GM15510 (cell line): ENCODE data around the gene TRIM67.

Experiments
- POLR2A ChIP-seq: IDR thresholded peaks from 3 replicates; pipeline ENCODE4 v1.6.1; 2011; ENCODE audit warnings: borderline replicate concordance; ENCODE audit not compliant: insufficient read length; ENCODE audit errors: extremely low read depth

The TRIM67 gene

GRCh38 chr1:231231511-231231910 is 69.7 kb downstream of the TRIM67 start:
- TF ChIP-seq POLR2A, result no peak

GRCh38 chr1:231232870-231233734 is 71.2 kb downstream of the TRIM67 start:
- TF ChIP-seq POLR2A, result no peak

GRCh38 chr1:231233735-231234417 is 72.0 kb downstream of the TRIM67 start:
- TF ChIP-seq POLR2A, result no peak

GRCh38 chr1:231234506-231234905 is 72.6 kb downstream of the TRIM67 start:
- no peak for TF ChIP-seq POLR2A

- TF ChIP-seq POLR2A, result no peak
Measured at GRCh38 chr1:231235526-231236207, 73.8 kb downstream of the TRIM67 start.

- TF ChIP-seq POLR2A, result no peak
Measured at GRCh38 chr1:231236208-231236591, 74.3 kb downstream of the TRIM67 start.

- TF ChIP-seq POLR2A, result no peak
Measured at GRCh38 chr1:231236938-231237337, 75.1 kb downstream of the TRIM67 start.

- TF ChIP-seq POLR2A, result no peak
Measured at GRCh38 chr1:231238298-231238697, 76.4 kb downstream of the TRIM67 start.

- TF ChIP-seq POLR2A, result no peak
Measured at GRCh38 chr1:231240531-231240882, 78.6 kb downstream of the TRIM67 start.

- TF ChIP-seq POLR2A, result peak; percentile 96
Measured at GRCh38 chr1:231240883-231241735, 79.3 kb downstream of the TRIM67 start, which contains the start of gene GNPAT. Gene GNPAT, plus strand, starts transcription at chr1:231241212. Its CDS starts 167 bp downstream, at chr1:231241379.

- TF ChIP-seq POLR2A, result no peak
Measured at GRCh38 chr1:231241750-231242149, 79.9 kb downstream of the TRIM67 start.

- no peak for TF ChIP-seq POLR2A
Measured at GRCh38 chr1:231242516-231243198, 80.8 kb downstream of the TRIM67 start.

GRCh38 chr1:231248778-231249177 is 86.9 kb downstream of the TRIM67 start:
- no peak for TF ChIP-seq POLR2A

- TF ChIP-seq POLR2A, result no peak
Measured at GRCh38 chr1:231252336-231252735, 90.5 kb downstream of the TRIM67 start.
